HG03135 (cell line): Measurements from ENCODE around the gene TRIM58.
A peak's percentile ranks its signal among the peaks of the same experiment; 100 is the strongest.

Experiments used
- ATAC-seq: cut with Tn5 transposase; IDR thresholded peaks from one replicate; pipeline ENCODE4 v1.9.1; 2021; ENCODE audit warnings: mild to moderate bottlenecking, moderate library complexity; ENCODE audit not compliant: unreplicated experiment

The TRIM58 gene

DNA sequence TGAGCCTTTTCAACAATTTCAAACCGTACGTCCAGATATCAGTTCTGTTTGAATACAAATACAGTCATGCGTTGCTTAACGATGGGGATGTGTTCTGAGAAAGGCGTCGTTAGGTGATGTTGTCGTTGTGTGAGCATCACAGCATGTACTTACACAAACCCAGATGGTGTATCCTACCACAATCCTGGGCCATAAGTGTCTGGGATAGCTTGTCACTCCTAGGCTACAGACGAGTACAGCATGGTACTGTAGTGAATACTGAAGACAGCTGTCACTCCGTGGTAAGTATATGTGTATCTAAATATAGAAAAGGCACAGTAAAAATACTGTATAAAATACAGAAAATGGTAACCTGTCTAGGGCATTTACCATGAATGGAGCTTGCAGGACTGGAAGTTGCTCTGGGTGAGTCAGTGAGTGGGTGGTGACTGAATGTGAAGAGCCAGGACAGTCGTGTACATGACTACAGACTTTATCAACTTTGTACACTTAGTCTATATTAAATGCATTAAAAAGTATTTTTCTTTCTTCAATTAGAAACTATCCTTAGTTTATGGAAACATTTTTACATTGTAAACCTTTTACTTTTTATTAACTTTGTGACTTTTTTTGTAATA, 27.9 kb downstream of the TRIM58 start:
- no peak for ATAC-seq

DNA sequence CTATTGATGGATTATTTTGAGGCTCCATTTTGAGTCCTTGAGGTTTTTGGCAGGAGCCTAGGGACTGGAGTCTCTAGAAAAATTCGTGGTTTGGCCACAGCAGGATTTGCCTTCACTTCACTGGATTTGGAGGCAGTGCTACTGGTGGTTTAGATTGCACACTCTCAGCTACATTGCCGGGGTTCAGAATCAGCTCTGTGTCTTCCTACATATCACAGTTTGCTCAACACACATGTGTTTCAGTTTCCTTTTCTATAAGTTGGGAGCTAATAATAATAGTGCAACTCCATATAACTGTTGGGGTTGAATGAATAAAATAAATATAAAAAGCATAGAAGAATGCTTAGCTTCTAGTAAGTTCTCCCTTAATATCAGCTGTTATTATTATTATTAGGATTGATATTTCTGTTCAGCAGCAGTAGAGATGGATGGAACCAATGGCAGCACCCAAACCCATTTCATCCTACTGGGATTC, 38.2 kb downstream of the TRIM58 start, which contains the start of gene OR2W3:
OR2W3 (plus strand) TSS at position 425 of the 475 bp plus-strand sequence; CDS start at position 425, 0 bp downstream.
- ATAC-seq = no peak

DNA sequence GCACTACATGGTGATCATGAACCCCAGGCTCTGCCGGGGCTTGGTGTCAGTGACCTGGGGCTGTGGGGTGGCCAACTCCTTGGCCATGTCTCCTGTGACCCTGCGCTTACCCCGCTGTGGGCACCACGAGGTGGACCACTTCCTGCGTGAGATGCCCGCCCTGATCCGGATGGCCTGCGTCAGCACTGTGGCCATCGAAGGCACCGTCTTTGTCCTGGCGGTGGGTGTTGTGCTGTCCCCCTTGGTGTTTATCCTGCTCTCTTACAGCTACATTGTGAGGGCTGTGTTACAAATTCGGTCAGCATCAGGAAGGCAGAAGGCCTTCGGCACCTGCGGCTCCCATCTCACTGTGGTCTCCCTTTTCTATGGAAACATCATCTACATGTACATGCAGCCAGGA, 39.0 kb downstream of the TRIM58 start:
- ATAC-seq = no peak

DNA sequence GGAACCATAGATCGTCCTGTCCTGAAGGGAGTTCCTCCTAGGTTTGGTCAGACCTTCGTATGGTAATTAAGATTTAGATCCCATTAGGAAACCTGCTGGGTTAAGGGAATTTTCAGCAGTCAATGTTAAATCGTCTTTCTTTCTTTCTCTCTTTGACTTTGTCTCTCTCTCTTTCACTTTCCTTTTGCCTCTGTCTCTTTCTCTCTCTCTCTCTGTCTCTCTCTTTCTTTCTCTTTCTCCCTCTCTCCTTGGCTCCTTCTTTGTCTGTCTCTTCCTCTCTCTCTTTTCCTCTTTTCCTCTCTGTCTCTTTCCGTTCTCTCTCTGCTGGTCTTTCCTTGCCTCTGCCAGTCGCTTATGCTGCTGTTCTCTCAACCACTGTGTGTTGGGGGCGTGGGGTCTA, 47.1 kb downstream of the TRIM58 start:
- ATAC-seq = no peak

DNA sequence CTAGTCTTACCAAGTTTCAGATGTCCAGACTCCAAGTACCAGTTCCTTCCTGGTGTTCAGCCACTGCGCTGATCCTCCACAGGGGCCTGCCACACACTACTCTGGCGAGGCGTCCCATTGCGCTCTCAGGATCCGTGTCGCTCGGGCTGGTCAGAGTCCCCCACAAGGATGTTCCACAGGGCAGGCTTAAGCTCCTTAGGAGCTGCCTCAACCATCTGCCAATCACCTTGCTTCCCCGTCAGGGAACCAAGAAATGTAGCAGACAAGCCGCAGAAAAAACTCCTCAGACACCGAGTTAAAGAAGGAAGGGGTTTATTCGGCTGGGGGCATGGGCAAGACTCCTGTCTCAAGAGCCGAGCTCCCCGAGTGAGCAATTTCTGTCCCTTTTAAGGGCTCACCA, 48.2 kb downstream of the TRIM58 start:
- ATAC-seq = no peak

DNA sequence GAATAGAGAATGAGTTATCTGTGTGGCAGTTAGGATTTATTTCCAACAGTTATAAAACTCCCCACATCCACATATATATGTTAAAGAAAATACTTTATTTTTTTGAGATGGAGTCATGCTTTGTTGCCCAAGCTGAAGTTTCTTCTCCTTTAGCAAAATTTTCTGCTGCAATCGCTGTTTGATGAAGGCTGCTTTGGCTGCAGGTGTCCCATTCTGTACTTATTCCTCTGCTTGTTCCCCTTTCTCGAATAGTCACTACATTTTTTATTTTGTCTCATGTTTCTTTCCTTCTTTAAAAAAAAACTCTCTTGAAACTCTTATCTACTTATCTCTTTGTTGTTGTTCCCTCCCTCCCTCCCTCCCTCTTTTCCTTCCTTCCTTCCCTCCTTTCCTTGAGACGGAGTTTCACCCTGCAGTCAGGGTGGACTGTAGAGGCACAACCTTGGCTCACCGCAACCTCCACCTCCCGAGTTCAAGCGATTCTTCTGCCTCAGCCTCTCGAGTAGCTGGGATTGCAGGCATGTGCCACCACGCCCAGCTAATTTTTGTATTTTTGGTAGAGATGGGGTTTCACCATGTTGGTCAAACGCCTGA, 49.0 kb downstream of the TRIM58 start:
- peak; percentile 24 for ATAC-seq

DNA sequence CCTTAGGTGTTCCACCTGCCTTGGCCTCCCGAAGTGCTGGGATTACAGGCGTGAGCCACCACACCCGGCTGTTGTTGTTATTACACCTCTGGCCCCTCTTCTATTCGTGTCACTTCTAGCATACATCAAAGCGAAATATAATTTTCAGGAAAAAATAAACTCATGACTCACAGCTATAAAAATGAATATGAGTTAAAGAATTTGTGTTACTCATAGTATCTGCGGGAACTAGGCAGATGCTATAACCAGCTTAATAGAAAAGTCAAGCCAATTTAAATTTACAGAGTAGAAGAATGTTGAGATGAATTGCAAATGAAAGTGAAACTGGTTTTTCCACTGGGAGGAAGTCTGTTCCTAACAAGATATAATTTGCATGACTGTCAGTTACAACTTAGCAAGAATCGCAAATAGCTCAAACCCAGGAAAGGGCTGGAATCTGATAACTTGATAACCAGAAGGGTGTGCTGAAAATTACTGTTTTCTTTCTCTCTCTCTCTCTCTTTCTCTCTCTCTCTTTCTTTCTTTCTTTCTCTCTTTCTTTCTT, 49.6 kb downstream of the TRIM58 start:
- peak; percentile 49 for ATAC-seq

DNA sequence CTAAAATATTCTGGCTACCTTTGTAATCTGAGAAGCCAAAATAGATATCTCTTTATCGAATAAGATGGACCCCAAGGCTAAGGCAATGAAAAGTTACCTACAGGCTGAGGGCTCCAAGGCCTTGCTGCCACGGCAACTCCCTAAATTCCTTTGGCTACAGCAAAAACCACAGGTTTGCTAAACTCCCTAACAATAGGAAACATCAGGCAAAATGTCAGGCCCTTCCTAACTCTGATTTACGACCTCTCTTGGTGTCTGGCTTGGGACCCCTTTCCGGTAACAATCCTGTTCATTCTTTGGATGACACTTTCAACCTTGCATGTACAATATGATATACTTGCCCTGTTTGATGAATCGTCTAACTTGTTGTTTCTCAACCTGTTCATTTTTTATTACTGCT, 51.8 kb downstream of the TRIM58 start:
- no peak for ATAC-seq

DNA sequence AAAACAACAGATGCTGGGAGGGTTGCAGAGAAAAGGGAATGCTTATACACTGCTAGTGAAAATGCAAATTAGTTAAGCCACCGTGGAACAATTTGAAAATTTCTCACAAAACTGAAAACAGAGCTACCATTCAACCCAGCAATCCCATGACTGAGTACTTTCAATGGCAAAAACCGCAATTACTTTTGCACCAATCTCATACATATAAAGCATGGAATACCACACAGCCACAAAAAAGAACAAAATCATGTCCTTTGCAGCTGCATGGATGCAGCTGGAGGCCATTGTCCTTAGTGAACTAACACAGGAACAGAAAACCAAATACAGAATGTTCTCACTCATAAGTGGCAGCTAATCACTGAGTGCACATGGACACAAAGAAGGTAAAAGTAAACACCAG, 56.8 kb downstream of the TRIM58 start:
- ATAC-seq = no peak

DNA sequence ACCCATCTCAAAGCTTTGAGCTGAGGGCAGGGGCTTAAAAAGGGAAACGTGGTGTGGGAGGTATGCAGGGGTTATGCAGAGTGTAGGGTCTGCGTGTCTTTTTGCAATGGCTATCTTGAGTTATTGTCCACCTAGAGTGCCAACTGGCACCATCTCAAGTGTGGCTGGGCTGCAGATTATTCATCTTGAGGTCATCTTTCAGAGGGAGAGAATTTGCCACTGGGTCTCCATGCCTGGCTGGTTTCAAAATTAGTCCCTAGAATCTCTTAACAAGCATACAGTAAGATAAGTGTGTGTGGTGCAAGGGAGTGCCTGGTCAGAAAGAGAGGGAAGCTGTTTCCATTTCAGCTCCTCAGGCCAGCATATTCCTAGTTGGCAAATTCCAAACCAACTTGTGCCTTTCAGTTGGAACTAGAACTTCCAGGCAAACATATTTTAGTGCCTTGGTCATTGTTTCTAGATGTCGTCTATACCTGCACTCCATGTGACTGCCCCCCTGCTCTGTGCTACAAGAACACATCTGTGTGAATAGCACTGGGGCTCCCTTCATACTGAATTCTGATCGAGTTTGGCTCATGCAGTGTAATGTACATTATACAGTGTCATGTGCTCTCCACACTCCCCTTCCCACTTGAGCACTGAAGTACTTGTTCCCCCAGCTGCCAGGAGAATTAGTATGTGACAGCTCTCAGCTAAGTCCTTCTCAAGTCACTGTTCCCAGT, 58.1 kb downstream of the TRIM58 start:
- ATAC-seq = no peak

DNA sequence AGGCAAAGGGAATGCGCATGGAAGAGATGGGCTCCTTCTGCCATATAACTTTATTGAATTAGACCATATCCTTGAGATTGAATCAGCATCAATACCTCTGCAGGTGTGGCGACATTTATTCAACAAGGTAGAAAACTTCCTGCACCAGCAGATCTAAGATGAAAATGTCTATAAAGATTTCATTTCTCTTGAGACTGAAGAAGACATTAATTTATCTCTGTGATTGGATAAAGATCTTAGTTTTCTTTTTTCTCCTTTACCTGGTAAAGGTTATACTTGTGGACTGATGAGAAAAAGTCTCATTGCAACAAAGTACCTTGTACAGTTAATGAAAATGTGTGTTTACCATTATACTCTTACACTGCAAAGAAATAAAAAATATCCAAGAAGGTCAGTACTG, 63.0 kb downstream of the TRIM58 start, which contains the start of gene OR2T8:
OR2T8 (plus strand) TSS at position 301 of the 400 bp plus-strand sequence. CDS start 766 bp downstream, outside the sequence.
- ATAC-seq = no peak

DNA sequence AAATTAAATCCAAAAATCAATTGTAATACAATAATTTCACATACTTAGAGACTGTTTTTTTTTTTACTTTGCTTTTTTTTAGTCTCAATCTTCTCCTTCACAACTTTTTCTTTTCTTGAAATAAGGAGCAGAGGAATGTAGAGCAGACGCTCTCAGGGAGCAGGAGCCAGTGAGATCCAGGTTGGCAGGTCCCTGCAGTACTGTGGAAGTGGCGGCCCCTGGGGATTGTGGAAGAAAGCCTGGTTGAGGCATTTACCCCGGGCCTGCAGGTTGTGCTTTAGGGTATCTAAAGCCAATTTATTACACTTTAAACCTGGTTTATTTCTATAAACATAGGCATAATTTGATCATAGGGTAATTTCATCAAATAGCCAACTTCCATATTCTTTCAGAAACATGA, 67.0 kb downstream of the TRIM58 start:
- no peak for ATAC-seq

DNA sequence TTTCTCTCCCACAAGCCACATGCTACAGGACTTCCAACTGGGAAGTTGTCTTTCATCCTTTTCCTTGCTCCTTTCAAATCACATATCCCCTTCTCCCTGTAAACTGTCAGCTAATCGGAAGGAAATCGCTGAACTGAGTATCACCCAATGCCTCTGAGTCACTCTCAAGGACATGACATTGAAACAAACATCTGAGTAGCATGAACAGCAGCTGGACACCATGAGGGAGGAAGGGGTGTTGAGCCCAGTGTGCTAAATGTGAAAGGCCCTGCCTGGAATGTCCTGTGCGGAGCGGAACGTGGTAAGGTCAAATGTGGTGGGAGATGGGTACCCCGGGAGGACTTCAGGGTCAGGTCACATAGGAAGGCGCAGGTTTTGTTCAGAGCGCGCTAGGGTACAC, 67.9 kb downstream of the TRIM58 start, which contains the start of gene OR2AJ1:
OR2AJ1 (plus strand) TSS at position 22 of the 400 bp plus-strand sequence. CDS start 8,880 bp downstream, outside the sequence.
- no peak for ATAC-seq
